Measurements from ENCODE around the gene ING3. TPM values are rescaled to one million over a fixed set of nuclear protein-coding genes. Genes with fewer than 3 reads are reported as not detected.

The ING3 gene
- total and polyA plus RNA-seq, 9 of the 15 experiments (the other 6 are each of a cell fraction or from before 2014, with no cell fraction given), result 22.8 to 233 (median 50.4) TPM

DNA sequence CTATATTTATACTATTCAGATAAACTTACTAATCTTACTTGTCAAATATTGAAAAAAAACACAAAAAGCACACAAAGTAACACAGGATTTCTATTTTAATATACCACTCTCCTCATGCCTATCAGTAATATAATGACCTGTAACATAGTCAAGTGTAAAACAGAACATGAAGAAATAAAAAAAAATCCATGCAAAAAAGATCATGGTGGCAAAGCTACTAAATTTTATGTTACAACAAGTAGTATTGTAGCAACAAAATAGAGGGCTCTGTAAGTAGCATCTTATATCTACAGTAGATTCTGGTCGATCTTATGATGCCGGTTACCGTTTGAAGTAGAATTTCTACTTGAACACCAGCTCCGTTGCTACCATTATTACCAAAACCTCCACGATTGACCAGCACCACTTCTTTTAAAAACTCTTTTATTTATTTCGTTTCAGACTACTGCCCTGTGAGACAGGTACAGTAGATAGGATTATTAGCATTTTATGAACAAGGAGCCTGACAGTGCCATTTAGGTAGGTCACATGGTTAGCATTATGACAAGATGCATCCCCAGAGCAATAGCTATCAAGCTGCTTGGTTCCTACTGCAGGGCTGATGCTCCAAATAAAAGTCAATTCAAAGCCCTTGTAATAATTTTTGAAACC is 40.0 kb downstream of the ING3 start (continued):
- TF ChIP-seq ZNF444 (CRISPR knock-in tag; IDR thresholded peaks at IDR 0.05) (no peak), TBP (optimal IDR thresholded peaks at IDR 0.05; ENCODE audit: low read depth, low read length) (no peak), KHSRP (IDR thresholded peaks at IDR 0.05) (no peak), NBN (IDR thresholded peaks at IDR 0.05; ENCODE audit: low read depth) (no peak), THRAP3 (IDR thresholded peaks at IDR 0.05; ENCODE audit: borderline replicate concordance) (0 out of 2 replicates have a peak, but pooled peaks have one; percentile 50), CBX3 (IDR thresholded peaks at IDR 0.05; ENCODE audit: borderline replicate concordance in 1 of 2, low read length in 2 of 2) (no peak), XRCC4 (IDR thresholded peaks at IDR 0.05; ENCODE audit: extremely low read depth, insufficient read depth, insufficient read length) (no peak), KAT7 (CRISPR knock-in tag; IDR thresholded peaks at IDR 0.05; ENCODE audit: borderline replicate concordance) (0 out of 2 replicates have a peak, but pooled peaks have one; percentile 9), FOXM1 (IDR thresholded peaks at IDR 0.05; ENCODE audit: low read depth) (peak; percentile 47; the same call in 1 of the 2 replicates), FOXM1 (CRISPR knock-in tag; IDR thresholded peaks at IDR 0.05; ENCODE audit: low read depth) (no peak), PHB (CRISPR knock-in tag; IDR thresholded peaks at IDR 0.05) (no peak), TAF7 (tag; IDR thresholded peaks at IDR 0.05) (peak; percentile 12; the same call in 1 of the 2 replicates), BMI1 (IDR thresholded peaks at IDR 0.05; ENCODE audit: low read length) (no peak), KDM4B (IDR thresholded peaks at IDR 0.05; ENCODE audit: borderline replicate concordance in 2 of 2, low read depth in 1 of 2) (no peak), ADNP (tag; IDR thresholded peaks at IDR 0.05) (no peak), SUPT5H (IDR thresholded peaks at IDR 0.05) (no peak), ZNF239 (CRISPR knock-in tag; IDR thresholded peaks at IDR 0.05) (no peak), ERF (CRISPR knock-in tag; IDR thresholded peaks at IDR 0.05) (no peak), CC2D1A (IDR thresholded peaks at IDR 0.05) (no peak), ZNF766 (CRISPR knock-in tag; conservative IDR thresholded peaks at IDR 0.05) (0 out of 2 replicates have a peak, but pooled peaks have one; percentile 46), ZNF408 (CRISPR knock-in tag; IDR thresholded peaks at IDR 0.05; ENCODE audit: low read depth) (no peak), RAD21 (CRISPR knock-in tag; conservative IDR thresholded peaks at IDR 0.05 in 1 of 2, IDR thresholded peaks at IDR 0.05 in 1 of 2) (peak in 1 of 2 experiments; percentile 3; a peak in 1 of 4 replicates)
- TF ChIP-seq, protein P1, sequence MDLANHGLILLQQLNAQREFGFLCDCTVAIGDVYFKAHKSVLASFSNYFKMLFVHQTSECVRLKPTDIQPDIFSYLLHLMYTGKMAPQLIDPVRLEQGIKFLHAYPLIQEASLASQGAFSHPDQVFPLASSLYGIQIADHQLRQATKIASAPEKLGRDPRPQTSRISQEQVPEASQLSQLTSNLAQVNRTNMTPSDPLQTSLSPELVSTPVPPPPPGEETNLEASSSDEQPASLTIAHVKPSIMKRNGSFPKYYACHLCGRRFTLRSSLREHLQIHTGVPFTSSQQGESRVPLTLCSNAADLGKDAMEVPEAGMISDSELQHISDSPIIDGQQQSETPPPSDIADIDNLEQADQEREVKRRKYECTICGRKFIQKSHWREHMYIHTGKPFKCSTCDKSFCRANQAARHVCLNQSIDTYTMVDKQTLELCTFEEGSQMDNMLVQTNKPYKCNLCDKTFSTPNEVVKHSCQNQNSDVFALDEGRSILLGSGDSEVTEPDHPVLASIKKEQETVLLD (IDR thresholded peaks at IDR 0.05), result no peak
- TF ChIP-seq, protein P2, sequence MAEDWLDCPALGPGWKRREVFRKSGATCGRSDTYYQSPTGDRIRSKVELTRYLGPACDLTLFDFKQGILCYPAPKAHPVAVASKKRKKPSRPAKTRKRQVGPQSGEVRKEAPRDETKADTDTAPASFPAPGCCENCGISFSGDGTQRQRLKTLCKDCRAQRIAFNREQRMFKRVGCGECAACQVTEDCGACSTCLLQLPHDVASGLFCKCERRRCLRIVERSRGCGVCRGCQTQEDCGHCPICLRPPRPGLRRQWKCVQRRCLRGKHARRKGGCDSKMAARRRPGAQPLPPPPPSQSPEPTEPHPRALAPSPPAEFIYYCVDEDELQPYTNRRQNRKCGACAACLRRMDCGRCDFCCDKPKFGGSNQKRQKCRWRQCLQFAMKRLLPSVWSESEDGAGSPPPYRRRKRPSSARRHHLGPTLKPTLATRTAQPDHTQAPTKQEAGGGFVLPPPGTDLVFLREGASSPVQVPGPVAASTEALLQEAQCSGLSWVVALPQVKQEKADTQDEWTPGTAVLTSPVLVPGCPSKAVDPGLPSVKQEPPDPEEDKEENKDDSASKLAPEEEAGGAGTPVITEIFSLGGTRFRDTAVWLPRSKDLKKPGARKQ (CRISPR knock-in tag; IDR thresholded peaks at IDR 0.05), result no peak
- TF ChIP-seq, protein P3, sequence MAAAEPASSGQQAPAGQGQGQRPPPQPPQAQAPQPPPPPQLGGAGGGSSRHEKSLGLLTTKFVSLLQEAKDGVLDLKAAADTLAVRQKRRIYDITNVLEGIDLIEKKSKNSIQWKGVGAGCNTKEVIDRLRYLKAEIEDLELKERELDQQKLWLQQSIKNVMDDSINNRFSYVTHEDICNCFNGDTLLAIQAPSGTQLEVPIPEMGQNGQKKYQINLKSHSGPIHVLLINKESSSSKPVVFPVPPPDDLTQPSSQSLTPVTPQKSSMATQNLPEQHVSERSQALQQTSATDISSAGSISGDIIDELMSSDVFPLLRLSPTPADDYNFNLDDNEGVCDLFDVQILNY (CRISPR knock-in tag; IDR thresholded peaks at IDR 0.05), result no peak
